Thoracic aorta (tissue), 2 donors: ENCODE measurements around the gene GAB4. TPM values are rescaled to one million over a fixed set of nuclear protein-coding genes. Genes with fewer than 3 reads are reported as not detected.
A peak's percentile ranks its signal among the peaks of the same experiment; 100 is the strongest.
"Not testable (repeated sequence)": the region's sequence is repeated elsewhere in the genome, so short reads cannot be mapped to it uniquely, and the experiment has no call there.

Experiments used
- ATAC-seq: fragments of 150-250 bp; one replicate; pipeline ENCODE4 v1.8.0; 2017; ENCODE audit warnings: low read depth; ENCODE audit not compliant: insufficient number of reproducible peaks, low FRiP score
- DNase-seq: peaks from one replicate; pipeline ENCODE4 v3.0.0-alpha.2; 2020; ENCODE audit warnings: low spot score
- H3K27ac ChIP-seq, 2 donors: fragments of 200-600 bp; sonication (generic); 1 replicate in 1 of 2; 2 replicates in 1 of 2; pipeline ENCODE4 v1.5.1; 2016; ENCODE audit warnings: mild to moderate bottlenecking in 2 of 2, moderate library complexity in 2 of 2
- H3K27me3 ChIP-seq: fragments of 200-600 bp; sonication (generic); replicated peaks from 2 replicates; pipeline ENCODE4 v1.6.0; 2016; ENCODE audit warnings: mild to moderate bottlenecking; ENCODE audit not compliant: insufficient read depth
- H3K36me3 ChIP-seq: fragments of 200-600 bp; sonication (generic); one replicate; pipeline ENCODE4 v1.5.1; 2016
- H3K4me1 ChIP-seq, 2 donors: fragments of 200-600 bp; sonication (generic); 1 replicate in 1 of 2; 2 replicates in 1 of 2; pipeline versions ENCODE4 v1.5.1 to v1.6.0; 2016; ENCODE audit warnings: low read depth in 2 of 2, mild to moderate bottlenecking in 1 of 2; ENCODE audit not compliant: control insufficient read depth in 1 of 2
- H3K4me3 ChIP-seq: fragments of 200-600 bp; sonication (generic); 2 replicates; pipeline ENCODE4 v1.5.1; 2016; ENCODE audit warnings: mild to moderate bottlenecking
- H3K9me3 ChIP-seq: fragments of 200-600 bp; sonication (generic); 2 replicates; pipeline ENCODE4 v1.5.1; 2016
- CTCF ChIP-seq: fragments of 200-600 bp; sonication (generic); IDR thresholded peaks from one replicate; pipeline ENCODE4 v1.5.1; 2019; ENCODE audit warnings: antibody characterized with exemption
- total RNA-seq, 2 donors: library from RNA; depleted of rRNA; stranded (reverse); fragments of >200 nt; gene quantifications; one replicate each; pipeline versions ENCODE4 v1.1.0 to v1.2.3, GENCODE V29; 2016

Gene GAB4
- total RNA-seq, 2 donors from 2014 or later = not detected

GRCh38 chr22:17046566-17047348, 38.7 kb upstream of the GAB4 start:
- Histone ChIP-seq H3K36me3 (no peaks in the 10 kb centered on the region), H3K27me3 (no peaks in the 10 kb centered on the region), H3K4me3 (no peak overlapping the region), H3K9me3 (no peaks in the 10 kb centered on the region), H3K4me1 (no peaks in the 10 kb centered on the region), H3K27ac (no peak overlapping the region)
- DNase-seq = no peak
- no peak for ATAC-seq
- no peak for TF ChIP-seq CTCF

- no peaks in the 10 kb centered on the region for H3K9me3 ChIP-seq
- H3K27ac ChIP-seq = no peak overlapping the region
- no peaks in the 10 kb centered on the region for H3K4me1 ChIP-seq
- no peaks in the 10 kb centered on the region for H3K27me3 ChIP-seq
- H3K4me3 ChIP-seq = no peak overlapping the region
- no peak for TF ChIP-seq CTCF
- ATAC-seq = no peak
- no peaks in the 10 kb centered on the region for H3K36me3 ChIP-seq
- no peak for DNase-seq
Observed at GRCh38 chr22:17043521-17043920, 35.5 kb upstream of the GAB4 start.

- H3K9me3 ChIP-seq, DNase-seq, H3K4me1 ChIP-seq, H3K27me3 ChIP-seq, ATAC-seq, H3K27ac ChIP-seq, H3K36me3 ChIP-seq: not testable (repeated sequence)
- peak overlapping the region; percentile 62 for H3K4me3 ChIP-seq
Observed at GRCh38 chr22:17036842-17037711, 29.1 kb upstream of the GAB4 start.

GRCh38 chr22:17035976-17036841, 28.2 kb upstream of the GAB4 start:
- H3K4me3 ChIP-seq = peak overlapping the region; percentile 62
- DNase-seq, H3K27ac ChIP-seq, H3K4me1 ChIP-seq, ATAC-seq, H3K27me3 ChIP-seq, H3K36me3 ChIP-seq, H3K9me3 ChIP-seq: not testable (repeated sequence)

GRCh38 chr22:17035246-17035645, 27.2 kb upstream of the GAB4 start:
- H3K9me3 ChIP-seq = no peaks in the 10 kb centered on the region
- peaks cover 4% of the 10 kb centered on the region for H3K27me3 ChIP-seq
- ATAC-seq = no peak
- no peak overlapping the region for H3K27ac ChIP-seq
- no peak overlapping the region for H3K4me3 ChIP-seq
- H3K36me3 ChIP-seq = no peaks in the 10 kb centered on the region
- no peak for TF ChIP-seq CTCF
- DNase-seq = no peak
- H3K4me1 ChIP-seq = no peaks in the 10 kb centered on the region

GRCh38 chr22:17034532-17034931, 26.5 kb upstream of the GAB4 start:
- not testable (repeated sequence) for ATAC-seq, H3K27ac ChIP-seq, H3K9me3 ChIP-seq, H3K4me1 ChIP-seq, DNase-seq, H3K4me3 ChIP-seq, H3K27me3 ChIP-seq, H3K36me3 ChIP-seq

- H3K4me3 ChIP-seq, H3K27me3 ChIP-seq, H3K9me3 ChIP-seq, ATAC-seq, H3K36me3 ChIP-seq, H3K27ac ChIP-seq, DNase-seq, H3K4me1 ChIP-seq: not testable (repeated sequence)
Observed at GRCh38 chr22:17032277-17032676, 24.3 kb upstream of the GAB4 start.

GRCh38 chr22:17024380-17024779, 16.4 kb upstream of the GAB4 start:
- not testable (repeated sequence) for H3K9me3 ChIP-seq, ATAC-seq, H3K4me3 ChIP-seq, H3K36me3 ChIP-seq, H3K27ac ChIP-seq, H3K4me1 ChIP-seq, DNase-seq, H3K27me3 ChIP-seq

GRCh38 chr22:17015552-17015951, 7.5 kb upstream of the GAB4 start:
- not testable (repeated sequence) for H3K9me3 ChIP-seq, H3K27ac ChIP-seq, ATAC-seq, H3K4me3 ChIP-seq, H3K36me3 ChIP-seq, H3K27me3 ChIP-seq, H3K4me1 ChIP-seq, DNase-seq
